GM23338 (cell line): ENCODE data around the gene TNFAIP8L2.

ENCODE experiments used
- CREB1 ChIP-seq: fragments of 250-450 bp; sonication (Bioruptor Pico); IDR thresholded peaks from 2 replicates; pipeline ENCODE4 v1.5.0; 2020; ENCODE audit warnings: low read depth, mild to moderate bottlenecking, moderate library complexity
- CTCF ChIP-seq, 2 experiments: fragments of 200-600 bp in 1 of 2; sonication (generic) in 1 of 2; conservative IDR thresholded peaks; 2 replicates each; pipeline versions ENCODE4 v1.5.1 to v1.6.1; 2016 to 2017; ENCODE audit warnings: antibody characterized with exemption in 2 of 2, low read depth in 2 of 2, mild to moderate bottlenecking in 2 of 2, moderate library complexity in 1 of 2

- no peak for TF ChIP-seq CTCF (conservative IDR thresholded peaks at IDR 0.05; ENCODE audit: low read depth in 2 of 2)
- TF ChIP-seq CREB1 (CRISPR knock-in tag), result no peak
Observed at GRCh38 chr1:151132335-151133017, 24.0 kb upstream of the TNFAIP8L2 start.
